OCI-LY3 (cell line): ENCODE data around the gene HSD17B2.

ENCODE experiments used
- EZH2phosphoT487 ChIP-seq: fragments of 200-600 bp; shearing (Covaris generic); IDR thresholded peaks from 2 replicates; pipeline ENCODE4 v1.6.1; 2018; ENCODE audit warnings: antibody characterized with exemption, mixed run types, low read depth
- TF ChIP-seq, protein P1 (sequence below): fragments of 200-600, 300-600 bp; sonication (generic); IDR thresholded peaks from 2 replicates; pipeline ENCODE4 v1.5.1; 2014; ENCODE audit warnings: antibody characterized with exemption, low read length, low read depth

DNA sequence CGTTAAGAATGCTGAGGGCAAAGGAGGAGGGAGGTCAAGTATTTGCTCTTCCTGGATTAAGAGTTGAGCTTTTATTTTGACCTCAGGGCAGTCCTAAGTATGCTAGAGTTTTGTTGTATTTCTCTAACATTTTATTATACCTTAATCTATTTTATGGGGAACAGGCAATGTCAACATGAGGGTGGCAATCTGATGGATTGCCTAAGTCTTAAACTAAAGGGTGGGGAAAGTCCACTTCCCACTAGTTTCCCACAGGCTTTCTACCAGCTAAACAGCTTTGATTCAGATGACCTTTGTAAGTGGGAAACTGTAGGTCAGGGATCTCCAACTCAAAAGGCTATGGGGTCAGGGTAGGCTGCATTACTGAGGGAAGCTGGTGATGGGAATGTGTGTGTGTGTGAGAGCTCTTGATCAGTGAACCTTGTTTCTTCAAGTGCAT is 24.9 kb downstream of the HSD17B2 start:
- TF ChIP-seq, protein P1, sequence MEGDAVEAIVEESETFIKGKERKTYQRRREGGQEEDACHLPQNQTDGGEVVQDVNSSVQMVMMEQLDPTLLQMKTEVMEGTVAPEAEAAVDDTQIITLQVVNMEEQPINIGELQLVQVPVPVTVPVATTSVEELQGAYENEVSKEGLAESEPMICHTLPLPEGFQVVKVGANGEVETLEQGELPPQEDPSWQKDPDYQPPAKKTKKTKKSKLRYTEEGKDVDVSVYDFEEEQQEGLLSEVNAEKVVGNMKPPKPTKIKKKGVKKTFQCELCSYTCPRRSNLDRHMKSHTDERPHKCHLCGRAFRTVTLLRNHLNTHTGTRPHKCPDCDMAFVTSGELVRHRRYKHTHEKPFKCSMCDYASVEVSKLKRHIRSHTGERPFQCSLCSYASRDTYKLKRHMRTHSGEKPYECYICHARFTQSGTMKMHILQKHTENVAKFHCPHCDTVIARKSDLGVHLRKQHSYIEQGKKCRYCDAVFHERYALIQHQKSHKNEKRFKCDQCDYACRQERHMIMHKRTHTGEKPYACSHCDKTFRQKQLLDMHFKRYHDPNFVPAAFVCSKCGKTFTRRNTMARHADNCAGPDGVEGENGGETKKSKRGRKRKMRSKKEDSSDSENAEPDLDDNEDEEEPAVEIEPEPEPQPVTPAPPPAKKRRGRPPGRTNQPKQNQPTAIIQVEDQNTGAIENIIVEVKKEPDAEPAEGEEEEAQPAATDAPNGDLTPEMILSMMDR, result no peak
- TF ChIP-seq EZH2phosphoT487, result no peak
